ENCODE measurements around the gene OTUD3. TPM values are rescaled to one million over a fixed set of nuclear protein-coding genes. Genes with fewer than 3 reads are reported as not detected.

Gene OTUD3
- 9.2 and 9.3 TPM in 2 replicates for total RNA-seq
- polyA plus RNA-seq: 3.0 and 4.1 TPM in 2 replicates

- no peaks in the 10 kb centered on the region for H3K36me3 ChIP-seq (replicated peaks; ENCODE audit: insufficient read depth, low read depth)
- whole genome bisulfite sequencing (ENCODE audit: low lambda C conversion rate, missing lambda C conversion rate): under 1% methylated on average over 74 of the region's 97 CpGs
- TF ChIP-seq EZH2 (IDR thresholded peaks at IDR 0.05; ENCODE audit: borderline replicate concordance) (no peak), EZH2phosphoT487 (IDR thresholded peaks at IDR 0.05; ENCODE audit: low read depth, severe bottlenecking, unreplicated experiment) (no peak)
- TF ChIP-seq, protein P1, sequence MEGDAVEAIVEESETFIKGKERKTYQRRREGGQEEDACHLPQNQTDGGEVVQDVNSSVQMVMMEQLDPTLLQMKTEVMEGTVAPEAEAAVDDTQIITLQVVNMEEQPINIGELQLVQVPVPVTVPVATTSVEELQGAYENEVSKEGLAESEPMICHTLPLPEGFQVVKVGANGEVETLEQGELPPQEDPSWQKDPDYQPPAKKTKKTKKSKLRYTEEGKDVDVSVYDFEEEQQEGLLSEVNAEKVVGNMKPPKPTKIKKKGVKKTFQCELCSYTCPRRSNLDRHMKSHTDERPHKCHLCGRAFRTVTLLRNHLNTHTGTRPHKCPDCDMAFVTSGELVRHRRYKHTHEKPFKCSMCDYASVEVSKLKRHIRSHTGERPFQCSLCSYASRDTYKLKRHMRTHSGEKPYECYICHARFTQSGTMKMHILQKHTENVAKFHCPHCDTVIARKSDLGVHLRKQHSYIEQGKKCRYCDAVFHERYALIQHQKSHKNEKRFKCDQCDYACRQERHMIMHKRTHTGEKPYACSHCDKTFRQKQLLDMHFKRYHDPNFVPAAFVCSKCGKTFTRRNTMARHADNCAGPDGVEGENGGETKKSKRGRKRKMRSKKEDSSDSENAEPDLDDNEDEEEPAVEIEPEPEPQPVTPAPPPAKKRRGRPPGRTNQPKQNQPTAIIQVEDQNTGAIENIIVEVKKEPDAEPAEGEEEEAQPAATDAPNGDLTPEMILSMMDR (IDR thresholded peaks at IDR 0.05; ENCODE audit: poor library complexity): peak; percentile 94
- H3K9me3 ChIP-seq (ENCODE audit: low read depth): no peaks in the 10 kb centered on the region
- H3K27ac ChIP-seq: peak within 1 kb of the TSS; percentile 88
- DNase-seq (ENCODE audit: low spot score): peak; percentile 100
- H3K79me2 ChIP-seq: peaks cover 47% of the 10 kb centered on the region
- H3K4me2 ChIP-seq: peak within 1 kb of the TSS; percentile 96
- peak within 1 kb of the TSS; percentile 64 for H3K4me3 ChIP-seq
- peak within 1 kb of the TSS; percentile 69 for H2AFZ ChIP-seq
- H3K4me1 ChIP-seq (ENCODE audit: insufficient read depth): peaks cover 7% of the 10 kb centered on the region
- peaks cover 14% of the 10 kb centered on the region for H4K20me1 ChIP-seq (ENCODE audit: insufficient read depth, poor library complexity, severe bottlenecking)
- no peaks in the 10 kb centered on the region for H3K9me2 ChIP-seq (replicated peaks; ENCODE audit: insufficient read depth)
- H3K27me3 ChIP-seq: no peaks in the 10 kb centered on the region
Observed at GRCh38 chr1:19882111-19883071, at the start of gene OTUD3. TSS of gene OTUD3 (plus strand) at chr1:19882395. CDS start at chr1:19882514, 119 bp downstream.

DNA sequence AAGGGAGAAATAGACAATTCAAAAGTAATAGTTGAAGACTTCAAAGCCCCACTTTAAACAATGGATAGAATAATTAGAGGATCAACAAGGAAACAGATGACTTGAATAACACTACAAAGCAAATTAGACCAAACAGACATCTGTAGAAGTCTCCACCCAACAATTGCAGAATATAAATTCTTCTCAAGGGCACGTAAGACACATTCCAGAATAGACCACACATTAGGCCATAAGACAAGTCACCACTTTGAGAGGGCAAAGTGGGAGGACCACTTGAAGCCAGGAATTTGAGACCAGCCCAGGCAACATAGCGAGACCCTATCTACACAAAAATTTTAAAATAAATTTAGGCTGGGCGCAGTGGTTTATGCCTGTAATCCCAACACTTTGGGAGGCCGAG is 46.6 kb upstream of the OTUD3 start:
- Histone ChIP-seq H4K20me1 (ENCODE audit: insufficient read depth, poor library complexity, severe bottlenecking) (no peaks in the 10 kb centered on the region), H3K4me3 (no peak overlapping the region), H3K27me3 (no peaks in the 10 kb centered on the region), H3K9me2 (replicated peaks; ENCODE audit: insufficient read depth) (no peaks in the 10 kb centered on the region), H3K4me1 (ENCODE audit: insufficient read depth) (no peaks in the 10 kb centered on the region), H3K79me2 (no peaks in the 10 kb centered on the region), H3K9me3 (ENCODE audit: low read depth) (no peaks in the 10 kb centered on the region), H3K27ac (no peak overlapping the region), H3K4me2 (no peak overlapping the region), H3K36me3 (replicated peaks; ENCODE audit: insufficient read depth, low read depth) (no peaks in the 10 kb centered on the region), H2AFZ (no peak overlapping the region)
- TF ChIP-seq, protein P1 (IDR thresholded peaks at IDR 0.05; ENCODE audit: poor library complexity): no peak
- TF ChIP-seq EZH2phosphoT487 (IDR thresholded peaks at IDR 0.05; ENCODE audit: low read depth, severe bottlenecking, unreplicated experiment) (no peak), EZH2 (IDR thresholded peaks at IDR 0.05; ENCODE audit: borderline replicate concordance) (no peak)
- WGBS (ENCODE audit: low lambda C conversion rate, missing lambda C conversion rate): 97% methylated on average over 4 of the region's 4 CpGs
- no peak for DNase-seq (ENCODE audit: low spot score)

- no peaks in the 10 kb centered on the region for H3K36me3 ChIP-seq (replicated peaks; ENCODE audit: insufficient read depth, low read depth)
- DNase-seq (ENCODE audit: low spot score): no peak
- H3K9me2 ChIP-seq (replicated peaks; ENCODE audit: insufficient read depth): no peaks in the 10 kb centered on the region
- no peaks in the 10 kb centered on the region for H3K4me1 ChIP-seq (ENCODE audit: insufficient read depth)
- no peak overlapping the region for H2AFZ ChIP-seq
- no peak overlapping the region for H3K4me2 ChIP-seq
- no peaks in the 10 kb centered on the region for H3K27me3 ChIP-seq
- no peaks in the 10 kb centered on the region for H4K20me1 ChIP-seq (ENCODE audit: insufficient read depth, poor library complexity, severe bottlenecking)
- TF ChIP-seq, protein P1 (IDR thresholded peaks at IDR 0.05; ENCODE audit: poor library complexity): no peak
- no peak for TF ChIP-seq EZH2phosphoT487 (IDR thresholded peaks at IDR 0.05; ENCODE audit: low read depth, severe bottlenecking, unreplicated experiment)
- no peak for TF ChIP-seq EZH2 (IDR thresholded peaks at IDR 0.05; ENCODE audit: borderline replicate concordance)
- H3K27ac ChIP-seq: no peak overlapping the region
- 94% methylated on average over 2 of the region's 2 CpGs for WGBS (ENCODE audit: low lambda C conversion rate, missing lambda C conversion rate)
- H3K9me3 ChIP-seq (ENCODE audit: low read depth): no peaks in the 10 kb centered on the region
- no peaks in the 10 kb centered on the region for H3K79me2 ChIP-seq
- H3K4me3 ChIP-seq: no peak overlapping the region
Observed at GRCh38 chr1:19837866-19838265, 44.3 kb upstream of the OTUD3 start.

All from hepatocyte (in vitro differentiated cells).